RWPE1 (cell line): Measurements from ENCODE around the gene TAF5L.

Experiments used
- CTCF ChIA-PET: fragments of 350-600 bp; sonication (Branson Sonifier 250); formaldehyde crosslinking; extraction: SDS; loops from one replicate; lab custom pipeline; 2021; lab: Yijun Ruan, JAX
- POLR2A ChIA-PET: fragments of 400-600 bp; formaldehyde crosslinking; extraction: SDS; loops from one replicate; lab custom pipeline; 2020; ENCODE audit warnings: antibody characterized with exemption; ENCODE audit not compliant: low non-redundant PET; lab: Yijun Ruan, JAX
- DNase-seq: peaks from one replicate; pipeline ENCODE4 v3.0.0; 2012; ENCODE audit warnings: low spot score
- H3K27ac ChIP-seq: fragments of 450-650 bp; 2 replicates; pipeline ENCODE4 v1.5.1; 2017
- TF ChIP-seq, protein P1 (sequence below): fragments of 450-650 bp; conservative IDR thresholded peaks from 2 replicates; pipeline ENCODE4 v1.5.1; 2017; ENCODE audit warnings: low read depth, mild to moderate bottlenecking

The TAF5L gene

DNA sequence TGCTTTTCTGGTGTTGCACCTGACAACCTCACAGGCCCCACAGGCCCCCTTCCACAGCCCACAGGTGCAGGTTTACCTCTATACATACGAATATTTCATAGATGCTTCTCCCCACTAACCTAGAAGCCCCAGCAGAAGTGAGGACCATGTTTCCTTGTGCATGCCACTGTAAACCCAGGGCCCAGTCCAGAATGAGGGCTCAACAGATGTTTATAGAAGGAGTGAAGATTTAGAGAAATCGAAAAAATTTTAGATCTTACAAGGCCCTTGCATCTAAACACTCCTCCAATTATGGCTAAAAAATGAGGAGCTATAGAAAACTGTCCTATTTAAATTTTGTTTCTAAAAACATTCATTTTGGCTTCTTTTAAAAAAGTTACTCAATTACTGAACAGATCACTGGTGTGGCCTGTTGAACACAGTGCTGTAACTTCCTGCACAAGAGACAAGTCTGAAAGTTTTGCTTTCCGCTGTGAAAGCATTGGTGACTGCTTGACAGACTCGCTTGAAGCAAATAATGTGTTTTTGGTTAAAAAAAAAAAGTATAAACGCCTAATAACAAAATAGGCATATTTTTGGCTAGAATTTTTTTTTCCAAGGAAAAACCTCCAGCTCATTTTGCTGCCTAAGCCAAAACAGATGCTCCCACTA is 68.6 kb downstream of the TAF5L start:
- POLR2A ChIA-PET: no interaction called here
- DNase-seq: no peak
- CTCF ChIA-PET: interaction anchor here (0.6 to 1.3 kb wide), 5 partner anchors 8 to 73 kb away, joined by 3 to 6 read pairs (median 4); no protein-coding TSS in a partner anchor
- TF ChIP-seq, protein P1, sequence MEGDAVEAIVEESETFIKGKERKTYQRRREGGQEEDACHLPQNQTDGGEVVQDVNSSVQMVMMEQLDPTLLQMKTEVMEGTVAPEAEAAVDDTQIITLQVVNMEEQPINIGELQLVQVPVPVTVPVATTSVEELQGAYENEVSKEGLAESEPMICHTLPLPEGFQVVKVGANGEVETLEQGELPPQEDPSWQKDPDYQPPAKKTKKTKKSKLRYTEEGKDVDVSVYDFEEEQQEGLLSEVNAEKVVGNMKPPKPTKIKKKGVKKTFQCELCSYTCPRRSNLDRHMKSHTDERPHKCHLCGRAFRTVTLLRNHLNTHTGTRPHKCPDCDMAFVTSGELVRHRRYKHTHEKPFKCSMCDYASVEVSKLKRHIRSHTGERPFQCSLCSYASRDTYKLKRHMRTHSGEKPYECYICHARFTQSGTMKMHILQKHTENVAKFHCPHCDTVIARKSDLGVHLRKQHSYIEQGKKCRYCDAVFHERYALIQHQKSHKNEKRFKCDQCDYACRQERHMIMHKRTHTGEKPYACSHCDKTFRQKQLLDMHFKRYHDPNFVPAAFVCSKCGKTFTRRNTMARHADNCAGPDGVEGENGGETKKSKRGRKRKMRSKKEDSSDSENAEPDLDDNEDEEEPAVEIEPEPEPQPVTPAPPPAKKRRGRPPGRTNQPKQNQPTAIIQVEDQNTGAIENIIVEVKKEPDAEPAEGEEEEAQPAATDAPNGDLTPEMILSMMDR: no peak
- peak overlapping the region; percentile 87 for H3K27ac ChIP-seq

DNA sequence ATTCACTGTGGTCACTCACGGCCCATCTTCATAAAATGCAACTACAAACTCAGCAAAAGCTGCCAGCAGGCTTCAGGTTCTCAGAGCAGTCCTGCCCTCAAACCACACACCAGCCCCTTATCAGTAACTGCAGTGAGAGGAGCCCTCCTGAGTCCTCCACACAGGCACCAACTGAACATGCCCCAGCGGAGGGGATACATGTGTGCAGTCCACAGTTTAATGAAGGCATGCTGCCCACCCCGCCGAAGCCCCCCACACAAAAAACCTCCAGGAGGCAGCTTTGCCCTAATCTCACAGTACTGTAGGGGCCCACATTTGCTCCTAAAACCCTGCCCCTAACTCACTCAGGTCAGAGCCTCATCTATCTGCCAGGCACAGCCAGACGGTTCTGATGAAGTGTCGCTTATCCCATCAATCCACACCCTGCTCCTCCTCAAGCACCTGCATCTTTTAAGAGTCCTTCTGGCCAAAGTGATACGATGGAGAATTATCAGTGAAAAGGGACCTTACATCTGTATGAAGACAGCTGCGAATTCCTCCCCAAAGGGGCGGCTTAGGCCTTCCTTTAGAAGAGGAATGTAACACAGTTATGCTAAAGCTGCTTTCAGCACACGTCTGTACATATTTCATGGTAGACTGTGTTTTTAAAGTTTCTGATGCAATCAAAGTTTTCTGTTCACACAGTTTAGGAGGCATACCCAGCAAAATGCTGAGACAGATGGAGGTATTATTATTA is 70.9 kb downstream of the TAF5L start:
- TF ChIP-seq, protein P1: no peak
- DNase-seq: no peak
- ChIA-PET CTCF (interaction anchor here (0.6 to 0.7 kb wide), 2 partner anchors 46 to 62 kb away, joined by 3 read pairs; no protein-coding TSS in a partner anchor), POLR2A (no interaction called here)
- H3K27ac ChIP-seq: peak overlapping the region; percentile 4; the same call in 1 of the 2 replicates

DNA sequence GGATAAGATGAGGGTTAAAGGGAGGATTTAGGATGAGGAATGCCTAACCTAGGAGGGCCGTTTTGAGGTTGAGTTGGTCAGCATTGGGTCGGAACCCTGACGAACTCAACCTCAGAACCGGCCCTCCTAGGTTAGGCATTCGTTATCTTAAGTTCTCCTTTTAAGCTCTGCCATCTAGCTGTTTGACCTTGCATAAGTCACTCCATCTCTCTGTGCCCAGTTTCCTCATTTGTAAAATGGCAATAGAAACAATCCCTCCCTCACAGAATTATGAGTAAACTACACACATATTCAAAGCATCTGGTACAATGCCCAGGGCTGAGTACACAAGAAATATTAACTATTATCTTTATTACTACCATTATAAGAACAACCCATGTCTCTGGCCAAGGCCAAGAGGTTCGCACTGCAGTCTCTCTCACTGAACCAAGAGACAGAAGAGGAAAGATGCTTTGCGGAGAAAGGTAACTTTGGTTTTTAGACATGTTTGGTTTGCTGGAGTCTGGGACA is 72.2 kb downstream of the TAF5L start:
- no peak for DNase-seq
- no peak overlapping the region for H3K27ac ChIP-seq
- ChIA-PET CTCF (interaction anchor here (0.6 kb wide), 1 partner anchor 39 kb away, joined by 3 read pairs; no protein-coding TSS in a partner anchor), POLR2A (no interaction called here)
- TF ChIP-seq, protein P1: no peak

DNA sequence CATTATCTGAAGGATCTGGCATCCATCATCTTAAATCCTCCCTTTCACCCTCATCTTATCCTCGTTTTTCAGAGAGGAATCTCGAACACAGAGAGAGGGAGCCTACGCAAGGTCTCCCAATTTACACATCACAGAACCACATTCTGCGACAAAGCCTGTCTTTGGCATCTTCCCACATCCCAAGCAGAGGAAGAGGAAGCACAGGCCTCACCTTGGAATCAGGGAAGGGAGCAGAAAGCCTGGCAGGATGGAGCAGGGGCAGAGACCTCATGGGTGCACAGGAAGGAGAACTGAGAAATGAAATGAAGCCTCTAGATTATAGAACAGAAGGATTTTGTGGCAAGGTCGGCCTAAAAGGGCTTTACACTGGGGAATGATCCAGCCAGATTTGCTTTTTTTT is 73.2 kb downstream of the TAF5L start:
- H3K27ac ChIP-seq: no peak overlapping the region
- ChIA-PET POLR2A (no interaction called here), CTCF (no interaction called here)
- TF ChIP-seq, protein P1: no peak
- no peak for DNase-seq

DNA sequence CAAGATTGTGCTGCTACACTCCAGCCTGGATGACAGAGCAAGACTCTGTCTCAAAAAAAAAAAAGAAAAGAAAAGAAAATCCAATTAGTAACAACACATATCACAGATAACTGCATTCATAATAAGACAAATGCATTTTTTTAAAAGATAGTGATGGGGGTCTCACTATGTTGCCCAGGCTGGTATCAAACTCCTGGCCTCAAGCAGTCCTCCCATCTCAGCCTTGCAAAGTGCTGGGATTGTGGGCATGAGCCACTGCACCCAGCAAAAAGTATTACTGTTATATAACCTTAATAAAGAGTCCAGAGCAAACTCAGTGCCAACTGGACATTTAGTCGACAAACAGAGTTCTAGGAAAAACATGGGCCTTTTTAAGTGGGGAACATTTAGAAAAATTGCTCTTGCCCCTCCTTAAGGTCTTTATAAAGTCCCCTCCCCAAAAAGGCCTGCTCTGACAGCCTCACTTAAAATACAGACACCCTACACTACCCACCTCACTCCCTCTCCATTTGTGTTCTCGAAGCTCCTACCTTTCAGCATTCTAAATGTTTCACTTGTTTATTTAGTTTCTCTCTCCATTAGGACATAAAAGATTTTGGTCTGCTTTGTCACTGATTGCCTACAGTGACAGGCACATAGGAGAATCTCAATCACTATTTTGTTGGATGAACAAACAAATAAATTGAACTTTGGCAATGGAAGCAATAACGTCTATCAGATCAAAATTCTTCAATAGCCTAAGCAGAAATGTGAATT is 74.9 kb downstream of the TAF5L start:
- CTCF ChIA-PET: no interaction called here
- POLR2A ChIA-PET: no interaction called here
- no peak for DNase-seq
- no peak overlapping the region for H3K27ac ChIP-seq
- TF ChIP-seq, protein P1: no peak

DNA sequence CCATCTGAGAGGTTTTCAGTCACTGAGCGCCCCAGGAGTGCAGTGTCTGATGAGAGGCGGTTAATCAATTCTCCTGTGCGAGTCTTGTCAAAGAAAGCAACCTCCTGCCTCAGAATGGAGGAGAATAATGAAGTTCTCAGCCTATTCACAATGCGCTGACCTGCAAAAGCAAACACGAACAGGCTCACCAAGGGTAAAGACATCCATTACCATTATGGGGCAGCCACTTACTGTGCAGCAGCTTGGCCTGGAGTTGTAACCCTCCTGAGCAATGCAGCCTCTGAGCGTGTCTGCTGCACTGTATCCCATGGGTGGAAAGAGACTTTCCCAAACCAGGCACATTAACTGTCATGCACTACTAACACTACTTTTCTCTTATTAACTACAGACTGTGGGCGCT is 78.4 kb downstream of the TAF5L start:
- no peak overlapping the region for H3K27ac ChIP-seq
- TF ChIP-seq, protein P1: no peak
- ChIA-PET POLR2A (no interaction called here), CTCF (interaction anchor here (0.6 kb wide), 2 partner anchors 11 to 884 kb away, joined by 3 to 4 read pairs; no protein-coding TSS in a partner anchor)
- DNase-seq: no peak
